Measurements from ENCODE around the gene TUBGCP3.

Gene TUBGCP3

GRCh38 chr13:112616586-112617362 is 28.8 kb upstream of the TUBGCP3 start:
- DNase-seq = no peak

GRCh38 chr13:112615391-112615790 is 27.4 kb upstream of the TUBGCP3 start:
- DNase-seq = no peak

GRCh38 chr13:112614835-112615234 is 26.9 kb upstream of the TUBGCP3 start:
- DNase-seq = no peak

GRCh38 chr13:112608212-112608611 is 20.3 kb upstream of the TUBGCP3 start:
- DNase-seq = no peak

DNA sequence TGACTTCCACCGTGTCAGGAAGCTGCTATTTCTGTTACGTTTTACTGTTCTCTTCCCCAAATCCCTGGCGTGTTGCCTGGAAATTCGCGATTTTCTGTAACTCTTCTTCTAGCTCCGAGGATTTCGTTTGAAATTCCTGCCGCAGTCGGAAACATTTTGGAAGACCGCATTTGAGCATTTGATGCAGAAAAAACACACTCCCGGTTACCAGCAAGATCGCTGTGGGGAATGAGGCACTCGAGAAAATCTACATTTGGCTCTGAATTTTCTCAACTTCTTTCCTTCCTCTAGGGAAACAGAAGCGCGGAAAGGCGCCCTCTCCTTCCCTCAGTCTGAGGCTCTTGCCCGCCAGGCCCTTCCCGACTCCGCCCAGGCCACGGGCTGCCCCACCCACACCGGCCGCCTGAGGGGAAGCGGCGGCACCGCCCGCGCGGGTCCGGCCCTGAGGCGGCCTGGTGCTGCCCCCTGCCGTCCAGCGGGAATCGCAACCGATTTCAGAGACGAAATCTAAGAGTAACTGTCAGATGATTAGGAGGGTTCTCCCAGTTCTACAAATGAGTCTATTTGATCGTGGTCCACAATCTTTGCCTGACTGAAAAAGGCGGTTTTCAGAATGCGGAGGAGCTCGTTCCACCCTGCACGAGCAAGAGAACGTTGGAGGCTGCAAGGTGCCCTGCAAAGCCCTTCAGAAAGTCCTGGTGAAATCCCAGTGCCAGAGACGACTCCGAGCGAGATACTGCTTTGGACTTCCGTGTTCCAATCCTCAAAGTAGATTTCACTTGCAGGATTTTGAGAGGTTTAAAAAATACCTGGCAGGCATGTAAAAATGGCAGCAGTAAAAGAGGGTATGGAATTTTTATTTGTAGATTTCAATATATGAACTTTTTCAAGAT is 18.4 kb upstream of the TUBGCP3 start:
- peak; percentile 52 for DNase-seq

DNA sequence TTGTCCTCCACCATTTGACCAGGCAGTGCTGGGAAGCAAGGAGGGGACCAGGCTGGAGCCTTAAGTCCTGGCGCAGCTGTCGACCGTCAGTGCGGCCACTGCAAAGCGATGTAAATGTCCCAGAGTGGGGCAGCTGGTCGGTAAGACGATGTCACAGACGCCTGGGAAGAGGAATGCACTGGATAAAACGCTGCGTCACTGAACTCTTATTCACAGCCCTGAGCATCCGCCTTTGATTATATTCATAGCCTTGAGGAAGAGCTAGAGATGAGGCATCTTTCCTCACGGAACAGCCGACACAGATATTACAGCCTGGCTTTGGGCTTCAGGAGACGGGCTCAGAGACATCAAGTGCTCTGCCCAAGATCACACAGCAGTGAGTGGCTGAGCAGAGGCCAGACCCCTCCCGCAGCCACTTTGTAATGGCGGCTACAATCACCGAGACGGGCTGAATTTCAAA is 17.6 kb upstream of the TUBGCP3 start:
- no peak for DNase-seq

DNA sequence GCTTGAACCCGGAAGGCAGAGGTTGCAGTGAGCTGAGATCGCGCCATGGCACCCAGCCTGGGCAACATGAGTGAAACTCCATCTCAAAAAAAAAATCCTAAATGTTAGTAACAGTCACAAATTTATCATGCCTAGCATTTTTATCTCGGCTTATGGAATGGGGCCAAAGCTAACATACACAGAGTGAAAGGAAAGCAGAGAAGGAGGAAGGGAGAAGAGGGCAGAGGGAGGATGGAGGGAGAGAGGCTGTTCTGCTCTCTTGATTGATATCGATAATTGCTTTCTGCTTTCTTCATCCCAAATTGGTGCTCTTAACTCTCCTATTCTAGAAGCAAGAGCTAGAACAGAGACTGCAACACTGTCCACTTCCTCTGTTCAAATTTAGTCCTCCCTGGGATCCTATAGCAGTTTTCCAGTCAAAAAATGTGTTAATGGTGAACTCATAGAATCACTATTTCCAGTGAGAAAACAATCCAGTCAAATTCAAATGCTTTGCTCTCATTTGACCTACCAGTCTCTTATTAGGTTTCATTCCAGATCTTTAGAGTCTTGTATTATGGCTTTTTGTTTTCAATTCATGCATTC is 15.8 kb upstream of the TUBGCP3 start:
- no peak for DNase-seq

- DNase-seq = no peak
These were observed 14.2 kb upstream of the TUBGCP3 start for GRCh38 chr13:112602189-112602588.

DNA sequence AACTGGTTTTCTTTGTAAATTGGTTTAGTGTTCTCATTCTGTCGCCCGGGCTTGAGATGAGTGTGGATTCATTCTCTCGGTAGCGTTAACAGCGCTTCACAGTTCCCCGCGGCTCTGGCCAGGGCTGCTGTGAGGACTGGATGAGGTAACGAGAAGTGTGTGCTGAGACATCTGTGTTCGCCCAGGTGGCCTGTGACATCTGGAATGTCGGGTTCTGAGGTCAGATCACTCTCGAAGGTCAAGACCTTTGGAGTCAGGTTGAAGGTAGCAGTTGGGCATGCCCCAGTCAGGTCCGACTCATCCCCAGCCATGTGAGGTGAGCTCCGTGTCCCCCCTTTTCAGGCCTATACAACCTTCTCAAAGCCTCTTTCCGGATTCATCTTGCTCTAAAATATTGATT is 13.4 kb upstream of the TUBGCP3 start:
- DNase-seq = no peak

DNA sequence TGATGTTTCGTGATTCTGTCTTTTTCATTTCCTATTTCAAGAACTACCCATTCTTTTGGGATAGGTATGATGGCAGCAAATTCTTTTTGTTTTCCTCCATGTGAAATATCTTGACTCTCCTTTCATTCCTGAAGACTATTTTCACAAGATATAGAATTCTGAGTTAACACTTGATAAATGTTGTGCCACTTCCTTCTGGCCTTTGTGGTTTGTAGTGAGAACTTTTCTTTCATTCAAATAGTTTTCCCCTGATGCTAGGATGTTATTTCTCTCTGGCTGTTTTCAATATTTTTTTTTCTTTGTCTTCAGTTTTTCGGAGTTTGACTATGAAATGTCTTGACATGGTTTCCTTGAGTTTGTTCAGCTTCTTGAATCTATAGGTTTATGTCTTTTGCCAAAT is 8.3 kb upstream of the TUBGCP3 start:
- no peak for DNase-seq

DNA sequence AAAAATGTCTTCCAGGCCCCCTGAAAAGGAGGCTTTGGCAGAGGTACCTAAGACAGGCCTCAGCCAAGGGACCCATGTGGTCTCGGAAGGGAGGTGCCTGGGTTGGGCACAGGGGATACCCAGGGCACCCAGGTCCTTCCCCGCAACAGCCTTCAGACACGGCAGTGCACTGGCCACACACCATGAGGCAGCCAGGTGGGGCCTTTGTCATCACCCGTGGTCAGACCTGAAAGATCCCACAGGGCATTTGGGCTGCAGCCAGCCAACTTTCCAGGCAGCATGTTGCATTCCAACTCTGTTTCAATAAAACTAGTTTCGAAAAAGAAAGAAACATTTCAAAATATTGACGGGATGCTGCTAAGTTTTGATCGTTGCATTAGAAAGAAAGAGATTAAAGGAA is 4.7 kb upstream of the TUBGCP3 start:
- no peak for DNase-seq

DNA sequence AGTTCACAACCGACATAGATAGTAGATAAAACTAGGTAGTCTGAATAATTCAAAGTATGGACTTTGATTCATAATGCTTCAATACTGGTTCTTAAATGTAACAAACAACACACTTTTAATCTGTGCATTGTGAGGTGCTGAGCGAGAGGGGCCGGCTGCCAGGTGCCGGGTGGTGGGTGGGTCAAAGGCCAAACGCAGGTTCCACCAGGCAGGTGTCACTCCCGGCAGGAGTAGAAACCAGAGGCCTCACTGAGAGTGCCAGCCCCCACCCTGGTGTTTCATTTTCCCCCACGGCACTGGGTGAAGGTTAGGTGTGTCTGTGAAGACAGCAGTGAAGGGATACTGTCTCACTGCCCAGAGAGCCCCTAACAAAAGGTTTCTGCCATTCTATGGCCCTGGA is 4.2 kb upstream of the TUBGCP3 start:
- DNase-seq = no peak

- DNase-seq = no peak
These were observed 741 bp upstream of the TUBGCP3 start for GRCh38 chr13:112588490-112589297.

GRCh38 chr13:112587212-112587763 is 665 bp downstream of the TUBGCP3 start:
- DNase-seq = no peak

- DNase-seq = no peak
These were observed 1.5 kb downstream of the TUBGCP3 start for GRCh38 chr13:112586334-112586960.

DNA sequence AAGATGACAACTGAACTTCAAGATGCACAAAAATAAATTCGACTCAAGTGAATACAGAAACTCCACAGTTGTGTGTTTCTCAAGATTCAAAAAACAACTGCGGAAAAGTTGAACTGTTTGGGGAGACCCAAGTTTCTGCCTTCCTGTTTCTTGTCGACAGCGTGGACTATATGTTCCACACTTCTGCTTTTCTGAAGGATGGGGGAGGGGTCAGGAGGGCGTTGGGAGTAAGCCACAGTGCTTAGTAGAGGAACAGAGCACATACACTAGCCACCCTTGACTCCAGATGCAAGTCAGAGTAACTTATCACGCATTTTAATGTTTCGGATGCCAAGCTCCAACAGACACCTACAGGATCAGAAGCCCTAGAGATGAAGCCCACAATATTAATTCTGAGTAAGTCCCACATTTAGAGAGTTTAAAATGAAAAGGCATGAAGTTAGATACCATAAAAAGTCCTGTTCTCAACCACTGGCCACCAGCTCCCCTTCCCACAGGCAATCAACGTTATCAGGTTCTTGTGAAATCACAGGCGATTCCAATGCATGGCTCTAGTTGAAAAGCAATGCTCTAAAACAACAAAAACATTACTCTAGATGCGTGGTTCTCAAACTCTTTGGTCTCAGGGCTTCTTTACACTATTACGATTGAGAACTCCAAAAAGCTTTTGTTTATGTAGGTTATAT is 4.2 kb downstream of the TUBGCP3 start:
- DNase-seq = no peak

GRCh38 chr13:112582263-112582662 is 5.7 kb downstream of the TUBGCP3 start:
- DNase-seq = no peak

- no peak for DNase-seq
These were observed 7.0 kb downstream of the TUBGCP3 start for GRCh38 chr13:112580912-112581311.

- DNase-seq = no peak
These were observed 7.7 kb downstream of the TUBGCP3 start for GRCh38 chr13:112580211-112580610.

- no peak for DNase-seq
These were observed 8.6 kb downstream of the TUBGCP3 start for GRCh38 chr13:112579310-112579843.

- DNase-seq = no peak
These were observed 11.2 kb downstream of the TUBGCP3 start for GRCh38 chr13:112576768-112577167.
